A673 (cell line): ENCODE measurements around the gene ZFTA. TPM values are rescaled to one million over a fixed set of nuclear protein-coding genes. Genes with fewer than 3 reads are reported as not detected.

Source experiments
- BruUV-seq: library from RNA; stranded (reverse); fragments of 400-500 nt; replicated peaks from 2 replicates; lab custom pipeline; 2021; lab: Mats Ljungman, UMichigan
- CTCF ChIA-PET: fragments of 300-600 bp; sonication (Branson Sonifier 250); formaldehyde crosslinking; loops from one replicate; lab custom pipeline; 2022; ENCODE audit warnings: antibody characterized with exemption; lab: Charles Lee
- POLR2A ChIA-PET: fragments of 300-600 bp; sonication (Branson Sonifier 250); formaldehyde crosslinking; loops from one replicate; lab custom pipeline; 2022; ENCODE audit warnings: antibody characterized with exemption; ENCODE audit not compliant: low non-redundant PET; lab: Charles Lee
- DNase-seq: peaks from one replicate; pipeline ENCODE4 v3.0.0-alpha.2; 2015; ENCODE audit warnings: low spot score
- H3K27ac ChIP-seq: fragments of 200-600 bp; sonication (generic); 2 replicates; pipeline ENCODE4 v1.5.1; 2016; ENCODE audit warnings: mixed run types, low read depth, mild to moderate bottlenecking, mixed read lengths, antibody characterized with exemption, low read length; ENCODE audit not compliant: poor library complexity, severe bottlenecking
- H3K27me3 ChIP-seq: fragments of 200-600 bp; sonication (generic); replicated peaks from 2 replicates; pipeline ENCODE4 v1.6.1; 2017; ENCODE audit warnings: mixed run types, low read depth, mild to moderate bottlenecking, mixed read lengths, antibody characterized with exemption, low read length; ENCODE audit not compliant: insufficient read depth, poor library complexity
- H3K36me3 ChIP-seq: fragments of 200-600 bp; sonication (generic); 2 replicates; pipeline ENCODE4 v1.6.1; 2016; ENCODE audit warnings: mixed run types, mild to moderate bottlenecking, mixed read lengths, antibody characterized with exemption, low read length; ENCODE audit not compliant: insufficient read depth, poor library complexity, severe bottlenecking
- H3K4me1 ChIP-seq: fragments of 200-600 bp; sonication (generic); 2 replicates; pipeline ENCODE4 v1.6.1; 2017; ENCODE audit warnings: mixed run types, mild to moderate bottlenecking, mixed read lengths, antibody characterized with exemption, low read length; ENCODE audit not compliant: insufficient read depth, poor library complexity, severe bottlenecking
- H3K4me3 ChIP-seq: fragments of 200-600 bp; sonication (generic); 2 replicates; pipeline ENCODE4 v1.5.1; 2016; ENCODE audit warnings: low read depth, mixed run types, mild to moderate bottlenecking, mixed read lengths, low read length; ENCODE audit not compliant: poor library complexity, severe bottlenecking
- H3K9me3 ChIP-seq: fragments of 200-600 bp; sonication (generic); 2 replicates; pipeline ENCODE4 v1.6.1; 2016; ENCODE audit warnings: mixed run types, low read depth, mild to moderate bottlenecking, mixed read lengths, antibody characterized with exemption, low read length; ENCODE audit not compliant: poor library complexity, severe bottlenecking
- CTCF ChIP-seq: fragments of 300-800, 200-600 bp; sonication (generic); conservative IDR thresholded peaks from 2 replicates; pipeline ENCODE4 v1.5.1; 2017; ENCODE audit warnings: low read depth, mild to moderate bottlenecking, antibody characterized with exemption, low read length, moderate library complexity, mixed read lengths
- EZH2 ChIP-seq: fragments of 200-600 bp; sonication (generic); IDR thresholded peaks from 2 replicates; pipeline ENCODE4 v1.6.1; 2017; ENCODE audit warnings: borderline replicate concordance, low read depth, mild to moderate bottlenecking, mixed read lengths, antibody characterized with exemption, low read length; ENCODE audit not compliant: poor library complexity, severe bottlenecking
- intact Hi-C: fragments of 100-400 bp; cut with micrococcal nuclease; formaldehyde crosslinking; loops from one replicate; pipeline ENCODE4 v1.10.0; 2022; ENCODE audit not compliant: unreplicated experiment
- total RNA-seq: library from RNA; stranded (reverse); gene quantifications from 2 replicates; pipeline ENCODE4 v1.2.3, GENCODE V29; 2021

ZFTA gene
- total RNA-seq, 1 experiment from 2014 or later = 36.1 TPM

GRCh38 chr11:63767267-63767564, 1.4 kb downstream of the ZFTA start:
- ChIA-PET CTCF (interaction anchor here (0.5 to 2.7 kb wide), 3 partner anchors 38 to 178 kb away, joined by 3 to 15 read pairs (median 3); no protein-coding TSS in a partner anchor), POLR2A (no interaction called here)
- Histone ChIP-seq H3K4me3 (peak overlapping the region; percentile 63), H3K27me3 (no peaks in the 10 kb centered on the region), H3K27ac (no peak overlapping the region), H3K36me3 (peaks cover 7% of the 10 kb centered on the region), H3K4me1 (peaks cover 71% of the 10 kb centered on the region), H3K9me3 (no peaks in the 10 kb centered on the region)
- no peak for TF ChIP-seq EZH2
- intact Hi-C loops = loop anchor here (5.0 to 10.0 kb wide), 3 partner anchors 60 to 218 kb away; partner anchors contain the start of gene OTUB1
- TSS peak; percentile 65 for BruUV-seq
- no peak for DNase-seq

GRCh38 chr11:63766531-63767235, 1.9 kb downstream of the ZFTA start:
- ChIA-PET POLR2A (no interaction called here), CTCF (interaction anchor here (0.6 to 2.7 kb wide), 3 partner anchors 179 to 379 kb away, joined by 3 to 15 read pairs (median 3); no protein-coding TSS in a partner anchor)
- TF ChIP-seq CTCF = no peak
- no peak for TF ChIP-seq EZH2
- DNase-seq = no peak
- Histone ChIP-seq H3K27ac (no peak overlapping the region), H3K9me3 (no peaks in the 10 kb centered on the region), H3K4me3 (peak overlapping the region; percentile 63), H3K36me3 (peaks cover 7% of the 10 kb centered on the region), H3K4me1 (peaks cover 76% of the 10 kb centered on the region), H3K27me3 (no peaks in the 10 kb centered on the region)
- intact Hi-C loops = loop anchor here (5.0 to 10.0 kb wide), 3 partner anchors 61 to 218 kb away; partner anchors contain the start of gene OTUB1
- no TSS peak for BruUV-seq

- Histone ChIP-seq H3K27ac (peak overlapping the region; percentile 10), H3K27me3 (no peaks in the 10 kb centered on the region), H3K36me3 (peaks cover 7% of the 10 kb centered on the region), H3K4me1 (peaks cover 82% of the 10 kb centered on the region), H3K4me3 (no peak overlapping the region), H3K9me3 (no peaks in the 10 kb centered on the region)
- POLR2A ChIA-PET = no interaction called here
- intact Hi-C loops = loop anchor here (5.0 to 10.0 kb wide), 3 partner anchors 62 to 219 kb away; partner anchors contain the start of gene OTUB1
- CTCF ChIA-PET = interaction anchor here (0.6 to 1.4 kb wide), 5 partner anchors 27 to 380 kb away, joined by 3 to 12 read pairs (median 3); no protein-coding TSS in a partner anchor
- TF ChIP-seq EZH2 (no peak), CTCF (no peak)
- no peak for DNase-seq
- BruUV-seq = no TSS peak
Observed at GRCh38 chr11:63765688-63766241, 2.8 kb downstream of the ZFTA start.
